ENCODE data around the gene PLB1.

Gene PLB1

GRCh38 chr2:28496781-28497180 lies 921 bp downstream of the PLB1 start:
- no peak for DNase-seq (ENCODE audit: low read depth in 3 of 3, low spot score in 1 of 3)

GRCh38 chr2:28497206-28497605 lies 1.3 kb downstream of the PLB1 start:
- DNase-seq (ENCODE audit: low read depth in 3 of 3, low spot score in 1 of 3): no peak

- DNase-seq (ENCODE audit: low read depth in 3 of 3, low spot score in 1 of 3): no peak
Observed at GRCh38 chr2:28499282-28499681, 3.4 kb downstream of the PLB1 start.

- DNase-seq (ENCODE audit: low read depth in 3 of 3, low spot score in 1 of 3): no peak
Observed at GRCh38 chr2:28505361-28505760, 9.5 kb downstream of the PLB1 start.

GRCh38 chr2:28506112-28506910 lies 10.5 kb downstream of the PLB1 start:
- no peak for DNase-seq (ENCODE audit: low read depth in 3 of 3, low spot score in 1 of 3)

GRCh38 chr2:28507796-28508764 lies 12.2 kb downstream of the PLB1 start:
- no peak for DNase-seq (ENCODE audit: low read depth in 3 of 3, low spot score in 1 of 3)

GRCh38 chr2:28509361-28509760 lies 13.5 kb downstream of the PLB1 start:
- DNase-seq (ENCODE audit: low read depth in 3 of 3, low spot score in 1 of 3): no peak

- no peak for DNase-seq (ENCODE audit: low read depth in 3 of 3, low spot score in 1 of 3)
Observed at GRCh38 chr2:28510184-28510583, 14.3 kb downstream of the PLB1 start.

- DNase-seq (ENCODE audit: low read depth in 3 of 3, low spot score in 1 of 3): no peak
Observed at GRCh38 chr2:28511871-28512606, 16.2 kb downstream of the PLB1 start.

GRCh38 chr2:28512607-28512965 lies 16.7 kb downstream of the PLB1 start:
- no peak for DNase-seq (ENCODE audit: low read depth in 3 of 3, low spot score in 1 of 3)

- DNase-seq (ENCODE audit: low read depth in 3 of 3, low spot score in 1 of 3): no peak
Observed at GRCh38 chr2:28513097-28513496, 17.2 kb downstream of the PLB1 start.

GRCh38 chr2:28515176-28515751 lies 19.4 kb downstream of the PLB1 start:
- DNase-seq (ENCODE audit: low read depth in 3 of 3, low spot score in 1 of 3): no peak

GRCh38 chr2:28516430-28516829 lies 20.6 kb downstream of the PLB1 start:
- no peak for DNase-seq (ENCODE audit: low read depth in 3 of 3, low spot score in 1 of 3)

GRCh38 chr2:28516950-28517349 lies 21.1 kb downstream of the PLB1 start:
- DNase-seq (ENCODE audit: low read depth in 3 of 3, low spot score in 1 of 3): no peak

GRCh38 chr2:28521663-28522062 lies 25.8 kb downstream of the PLB1 start:
- no peak for DNase-seq (ENCODE audit: low read depth in 3 of 3, low spot score in 1 of 3)

- DNase-seq (ENCODE audit: low read depth in 3 of 3, low spot score in 1 of 3): no peak
Observed at GRCh38 chr2:28522481-28522880, 26.6 kb downstream of the PLB1 start.

GRCh38 chr2:28523902-28524301 lies 28.0 kb downstream of the PLB1 start:
- no peak for DNase-seq (ENCODE audit: low read depth in 3 of 3, low spot score in 1 of 3)

GRCh38 chr2:28525481-28525880 lies 29.6 kb downstream of the PLB1 start:
- no peak for DNase-seq (ENCODE audit: low read depth in 3 of 3, low spot score in 1 of 3)

GRCh38 chr2:28526527-28527132 lies 30.8 kb downstream of the PLB1 start:
- no peak for DNase-seq (ENCODE audit: low read depth in 3 of 3, low spot score in 1 of 3)

GRCh38 chr2:28527196-28527595 lies 31.3 kb downstream of the PLB1 start:
- DNase-seq (ENCODE audit: low read depth in 3 of 3, low spot score in 1 of 3): no peak

- no peak for DNase-seq (ENCODE audit: low read depth in 3 of 3, low spot score in 1 of 3)
Observed at GRCh38 chr2:28528206-28528605, 32.3 kb downstream of the PLB1 start.
